SK-N-SH (cell line): ENCODE data around the gene TXNDC11.

ENCODE experiments used
- CHD2 ChIP-seq: fragments of 150-350 bp; IDR thresholded peaks from 2 replicates; pipeline ENCODE4 v1.6.1; 2018; ENCODE audit warnings: low read length; ENCODE audit not compliant: partially characterized antibody
- NFIC ChIP-seq: IDR thresholded peaks from 2 replicates; pipeline ENCODE4 v1.4.0; 2012; ENCODE audit warnings: borderline replicate concordance
- RCOR1 ChIP-seq: fragments of 150-350 bp; IDR thresholded peaks from 2 replicates; pipeline ENCODE4 v1.6.1; 2017; ENCODE audit warnings: antibody characterized with exemption, low read length
- SMC3 ChIP-seq: IDR thresholded peaks from 2 replicates; pipeline ENCODE4 v1.6.1; 2012; ENCODE audit warnings: low read depth, low read length, improper control_type of control experiment
- TF ChIP-seq, protein P1 (sequence below): fragments of 200-600 bp; sonication (generic); IDR thresholded peaks from 2 replicates; pipeline ENCODE4 v1.6.1; 2017; ENCODE audit warnings: antibody characterized with exemption, mild to moderate bottlenecking, moderate library complexity
- TF ChIP-seq, protein P2 (sequence below): IDR thresholded peaks from 2 replicates; pipeline ENCODE4 v1.4.0; 2012; ENCODE audit warnings: low read depth, borderline replicate concordance
- TF ChIP-seq, protein P3 (sequence below): fragments of 150-350 bp; IDR thresholded peaks from 2 replicates; pipeline ENCODE4 v1.6.1; 2017; ENCODE audit warnings: antibody characterized with exemption, low read length, low read depth, borderline replicate concordance

DNA sequence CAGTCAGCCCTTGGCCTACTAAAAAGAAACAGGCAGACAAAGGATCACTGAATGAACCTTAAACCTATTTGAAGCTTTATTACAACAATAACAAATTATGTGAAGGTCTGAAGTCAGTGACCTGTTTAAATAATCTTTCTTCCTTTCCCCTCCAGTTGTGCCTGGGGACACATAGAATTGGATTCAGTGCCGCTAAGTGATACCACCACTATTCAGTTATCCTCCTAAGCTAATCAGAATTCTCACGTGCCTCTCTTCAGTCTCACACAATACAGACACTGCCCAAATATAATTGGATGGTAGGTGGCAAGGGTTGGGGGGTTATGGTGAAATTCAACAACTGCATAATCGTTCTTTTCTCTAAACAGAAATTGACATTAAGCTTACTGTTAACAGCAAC lies 11.4 kb downstream of the TXNDC11 start:
- TF ChIP-seq, protein P1, sequence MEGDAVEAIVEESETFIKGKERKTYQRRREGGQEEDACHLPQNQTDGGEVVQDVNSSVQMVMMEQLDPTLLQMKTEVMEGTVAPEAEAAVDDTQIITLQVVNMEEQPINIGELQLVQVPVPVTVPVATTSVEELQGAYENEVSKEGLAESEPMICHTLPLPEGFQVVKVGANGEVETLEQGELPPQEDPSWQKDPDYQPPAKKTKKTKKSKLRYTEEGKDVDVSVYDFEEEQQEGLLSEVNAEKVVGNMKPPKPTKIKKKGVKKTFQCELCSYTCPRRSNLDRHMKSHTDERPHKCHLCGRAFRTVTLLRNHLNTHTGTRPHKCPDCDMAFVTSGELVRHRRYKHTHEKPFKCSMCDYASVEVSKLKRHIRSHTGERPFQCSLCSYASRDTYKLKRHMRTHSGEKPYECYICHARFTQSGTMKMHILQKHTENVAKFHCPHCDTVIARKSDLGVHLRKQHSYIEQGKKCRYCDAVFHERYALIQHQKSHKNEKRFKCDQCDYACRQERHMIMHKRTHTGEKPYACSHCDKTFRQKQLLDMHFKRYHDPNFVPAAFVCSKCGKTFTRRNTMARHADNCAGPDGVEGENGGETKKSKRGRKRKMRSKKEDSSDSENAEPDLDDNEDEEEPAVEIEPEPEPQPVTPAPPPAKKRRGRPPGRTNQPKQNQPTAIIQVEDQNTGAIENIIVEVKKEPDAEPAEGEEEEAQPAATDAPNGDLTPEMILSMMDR = no peak
- TF ChIP-seq CHD2 = no peak
- no peak for TF ChIP-seq NFIC
- no peak for TF ChIP-seq RCOR1
- TF ChIP-seq SMC3 = no peak
- TF ChIP-seq, protein P2, sequence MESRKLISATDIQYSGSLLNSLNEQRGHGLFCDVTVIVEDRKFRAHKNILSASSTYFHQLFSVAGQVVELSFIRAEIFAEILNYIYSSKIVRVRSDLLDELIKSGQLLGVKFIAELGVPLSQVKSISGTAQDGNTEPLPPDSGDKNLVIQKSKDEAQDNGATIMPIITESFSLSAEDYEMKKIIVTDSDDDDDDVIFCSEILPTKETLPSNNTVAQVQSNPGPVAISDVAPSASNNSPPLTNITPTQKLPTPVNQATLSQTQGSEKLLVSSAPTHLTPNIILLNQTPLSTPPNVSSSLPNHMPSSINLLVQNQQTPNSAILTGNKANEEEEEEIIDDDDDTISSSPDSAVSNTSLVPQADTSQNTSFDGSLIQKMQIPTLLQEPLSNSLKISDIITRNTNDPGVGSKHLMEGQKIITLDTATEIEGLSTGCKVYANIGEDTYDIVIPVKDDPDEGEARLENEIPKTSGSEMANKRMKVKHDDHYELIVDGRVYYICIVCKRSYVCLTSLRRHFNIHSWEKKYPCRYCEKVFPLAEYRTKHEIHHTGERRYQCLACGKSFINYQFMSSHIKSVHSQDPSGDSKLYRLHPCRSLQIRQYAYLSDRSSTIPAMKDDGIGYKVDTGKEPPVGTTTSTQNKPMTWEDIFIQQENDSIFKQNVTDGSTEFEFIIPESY = no peak
- TF ChIP-seq, protein P3, sequence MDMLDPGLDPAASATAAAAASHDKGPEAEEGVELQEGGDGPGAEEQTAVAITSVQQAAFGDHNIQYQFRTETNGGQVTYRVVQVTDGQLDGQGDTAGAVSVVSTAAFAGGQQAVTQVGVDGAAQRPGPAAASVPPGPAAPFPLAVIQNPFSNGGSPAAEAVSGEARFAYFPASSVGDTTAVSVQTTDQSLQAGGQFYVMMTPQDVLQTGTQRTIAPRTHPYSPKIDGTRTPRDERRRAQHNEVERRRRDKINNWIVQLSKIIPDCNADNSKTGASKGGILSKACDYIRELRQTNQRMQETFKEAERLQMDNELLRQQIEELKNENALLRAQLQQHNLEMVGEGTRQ = no peak
